ENCODE measurements around the gene SUMO4. TPM values are rescaled to one million over a fixed set of nuclear protein-coding genes. Genes with fewer than 3 reads are reported as not detected.
"Not testable (repeated sequence)": the region's sequence is repeated elsewhere in the genome, so short reads cannot be mapped to it uniquely, and the experiment has no call there.

The SUMO4 gene
- total RNA-seq, 1 donor from 2014 or later = 4.2 TPM

DNA sequence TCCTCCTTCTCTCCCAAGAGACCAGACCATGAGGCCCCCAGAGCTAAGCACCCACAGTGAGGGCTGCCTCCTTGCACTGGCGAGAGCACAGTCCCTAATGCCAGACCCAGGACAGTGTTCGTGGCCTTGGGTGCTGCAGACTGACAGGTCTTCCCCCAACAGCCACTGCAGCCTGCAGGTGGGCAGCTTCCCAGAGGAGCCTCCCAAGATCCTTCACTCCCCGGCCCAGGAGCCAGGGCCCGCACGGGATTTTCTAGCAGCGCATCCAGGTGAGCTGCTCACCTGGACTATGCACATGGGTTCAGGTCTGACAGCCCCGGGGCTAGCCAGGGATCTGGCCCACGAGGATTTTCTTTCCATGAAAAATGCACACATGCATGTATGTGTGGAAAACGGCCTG is 41.7 kb downstream of the SUMO4 start:
- Mint-ChIP-seq H3K4me1 (peaks cover 35% of the 10 kb centered on the region), H3K9me3 (peaks cover 5% of the 10 kb centered on the region), H3K36me3 (no peaks in the 10 kb centered on the region), H3K27me3 (ENCODE audit: low read depth) (no peaks in the 10 kb centered on the region), H3K4me3 (no peak overlapping the region), H3K27ac (no peak overlapping the region)
- no peak for DNase-seq (ENCODE audit: low spot score in 2 of 2, unreplicated experiment in 2 of 2)
- no peak for TF ChIP-seq CTCF (IDR thresholded peaks at IDR 0.05; ENCODE audit: unreplicated experiment)

GRCh38 chr6:149443411-149444181 is 43.5 kb downstream of the SUMO4 start:
- DNase-seq (ENCODE audit: low spot score in 2 of 2, unreplicated experiment in 2 of 2) = no peak
- H3K4me3 Mint-ChIP-seq = no peak overlapping the region

DNA sequence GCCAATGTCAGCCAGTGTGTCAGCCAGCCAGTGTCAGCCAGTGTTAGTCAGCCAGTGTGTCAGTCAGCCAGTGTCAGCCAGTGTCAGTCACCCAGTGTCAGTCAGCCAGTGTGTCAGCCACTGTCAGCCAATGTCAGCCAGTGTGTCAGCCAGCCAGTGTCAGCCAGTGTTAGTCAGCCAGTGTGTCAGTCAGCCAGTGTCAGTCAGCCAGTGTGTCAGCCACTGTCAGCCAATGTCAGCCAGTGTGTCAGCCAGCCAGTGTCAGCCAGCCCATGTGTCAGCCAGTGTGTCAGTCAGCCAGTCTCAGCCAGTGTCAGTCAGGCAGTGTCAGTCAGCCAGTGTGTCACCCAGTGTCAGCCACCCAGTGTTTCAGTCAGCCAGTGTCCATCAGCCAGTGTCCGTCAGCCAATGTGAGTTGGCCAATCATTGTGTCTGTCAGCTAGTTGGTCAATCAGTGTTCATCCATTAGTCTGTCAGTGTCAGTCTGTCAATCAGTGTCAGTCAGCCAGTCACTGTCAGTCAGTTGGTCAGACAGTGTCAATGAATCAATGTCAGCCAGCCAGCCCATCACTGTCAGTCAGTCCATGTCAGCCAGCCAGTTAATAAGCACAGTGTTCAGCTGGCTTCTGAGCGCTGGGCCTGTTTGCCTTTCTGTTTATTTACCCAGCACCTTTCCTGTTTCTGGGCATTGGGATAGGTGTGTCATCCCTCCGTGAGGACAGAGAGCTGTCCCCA is 44.5 kb downstream of the SUMO4 start:
- Mint-ChIP-seq H3K27ac (peak overlapping the region; percentile 30), H3K4me1 (peaks cover 42% of the 10 kb centered on the region)
- not testable (repeated sequence) for H3K36me3 Mint-ChIP-seq; H3K9me3 Mint-ChIP-seq; DNase-seq (ENCODE audit: low spot score in 2 of 2, unreplicated experiment in 2 of 2); H3K27me3 Mint-ChIP-seq (ENCODE audit: low read depth); H3K4me3 Mint-ChIP-seq

More at GRCh38 chr6:149443411-149444181, 43.5 kb downstream of the SUMO4 start:
- Mint-ChIP-seq H3K36me3 (no peaks in the 10 kb centered on the region), H3K27me3 (ENCODE audit: low read depth) (no peaks in the 10 kb centered on the region), H3K4me1 (peaks cover 43% of the 10 kb centered on the region), H3K27ac (peak overlapping the region; percentile 94), H3K9me3 (no peaks in the 10 kb centered on the region)
- TF ChIP-seq CTCF (IDR thresholded peaks at IDR 0.05; ENCODE audit: unreplicated experiment) = no peak

DNA sequence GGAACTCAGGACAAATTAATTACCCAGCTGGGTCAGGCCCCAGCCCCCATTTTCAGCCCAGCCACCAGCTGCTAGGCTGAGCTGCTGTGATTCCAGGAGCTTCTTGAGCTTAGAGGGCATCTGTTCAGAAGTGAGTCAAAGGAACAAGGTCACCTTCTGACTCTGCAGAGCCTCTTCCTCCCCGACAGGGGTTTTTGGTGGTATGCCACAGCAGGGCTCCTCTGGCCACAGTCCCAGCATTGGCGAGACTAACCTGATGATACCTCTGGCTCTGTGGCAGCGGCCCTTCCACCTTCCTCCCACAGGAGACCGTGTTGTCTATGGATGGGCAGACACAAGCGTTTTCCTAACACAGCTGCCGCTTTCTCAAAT is 45.0 kb downstream of the SUMO4 start:
- H3K4me3 Mint-ChIP-seq = no peak overlapping the region
- DNase-seq (ENCODE audit: low spot score in 2 of 2, unreplicated experiment in 2 of 2) = no peak
- no peak for TF ChIP-seq CTCF (IDR thresholded peaks at IDR 0.05; ENCODE audit: unreplicated experiment)
- H3K36me3 Mint-ChIP-seq = no peaks in the 10 kb centered on the region
- H3K4me1 Mint-ChIP-seq = peaks cover 42% of the 10 kb centered on the region
- H3K27ac Mint-ChIP-seq = no peak overlapping the region
- no peaks in the 10 kb centered on the region for H3K9me3 Mint-ChIP-seq
- H3K27me3 Mint-ChIP-seq (ENCODE audit: low read depth) = peaks cover 6% of the 10 kb centered on the region

GRCh38 chr6:149445573-149445972 is 45.5 kb downstream of the SUMO4 start:
- H3K36me3 Mint-ChIP-seq = no peaks in the 10 kb centered on the region
- peaks cover 42% of the 10 kb centered on the region for H3K4me1 Mint-ChIP-seq
- H3K9me3 Mint-ChIP-seq = no peaks in the 10 kb centered on the region
- no peak overlapping the region for H3K4me3 Mint-ChIP-seq
- H3K27ac Mint-ChIP-seq = no peak overlapping the region
- TF ChIP-seq CTCF (IDR thresholded peaks at IDR 0.05; ENCODE audit: unreplicated experiment) = no peak
- peaks cover 10% of the 10 kb centered on the region for H3K27me3 Mint-ChIP-seq (ENCODE audit: low read depth)
- no peak for DNase-seq (ENCODE audit: low spot score in 2 of 2, unreplicated experiment in 2 of 2)

DNA sequence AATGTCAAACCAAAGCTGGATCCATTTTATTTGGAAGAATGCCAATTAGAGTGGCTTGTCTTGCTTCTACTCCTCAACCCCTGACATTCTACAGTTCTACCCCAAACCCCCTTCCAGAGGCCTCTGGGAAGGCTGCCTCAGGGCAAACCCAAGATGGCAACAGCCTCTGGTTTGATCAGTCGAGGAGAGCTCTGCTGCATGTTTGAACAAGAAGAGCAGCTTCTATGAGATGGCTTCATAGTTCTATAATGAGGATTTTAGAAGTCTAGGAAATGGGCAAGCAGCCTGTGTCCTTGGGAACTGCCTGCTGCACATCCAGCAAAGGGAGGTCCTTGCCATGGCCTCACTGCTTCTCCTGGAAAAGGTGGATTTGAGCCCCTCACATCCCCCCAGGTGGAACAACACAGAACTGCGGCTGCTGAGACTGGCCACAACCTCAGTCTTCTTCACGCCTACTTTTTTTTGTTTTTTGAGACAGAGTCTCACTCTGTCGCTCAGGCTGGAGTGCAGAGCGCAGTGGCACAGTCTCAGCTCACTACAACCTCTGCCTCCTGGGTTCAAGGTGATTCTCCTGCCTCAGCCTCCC is 46.8 kb downstream of the SUMO4 start:
- Mint-ChIP-seq H3K4me3 (no peak overlapping the region), H3K9me3 (no peaks in the 10 kb centered on the region), H3K36me3 (no peaks in the 10 kb centered on the region), H3K27ac (no peak overlapping the region), H3K4me1 (peaks cover 32% of the 10 kb centered on the region), H3K27me3 (ENCODE audit: low read depth) (peaks cover 16% of the 10 kb centered on the region)
- DNase-seq (ENCODE audit: low spot score in 2 of 2, unreplicated experiment in 2 of 2) = no peak
- TF ChIP-seq CTCF (IDR thresholded peaks at IDR 0.05; ENCODE audit: unreplicated experiment) = no peak

All from mesothelial cell of epicardium (in vitro differentiated cells).